CD4-positive, alpha-beta memory T cell (primary cell): ENCODE results near the gene ELAPOR1. TPM values are rescaled to one million over a fixed set of nuclear protein-coding genes. Genes with fewer than 3 reads are reported as not detected.
A peak's percentile ranks its signal among the peaks of the same experiment; 100 is the strongest.

ENCODE experiments used
- CTCF ChIA-PET: fragments of 350-600 bp; sonication (Branson Sonifier 250); formaldehyde crosslinking; loops from one replicate; lab custom pipeline; 2021; ENCODE audit warnings: inconsistent platforms; ENCODE audit not compliant: partially characterized antibody; lab: Charles Lee
- POLR2A ChIA-PET: fragments of 350-600 bp; sonication (Branson Sonifier 250); formaldehyde crosslinking; loops from one replicate; lab custom pipeline; 2021; ENCODE audit not compliant: partially characterized antibody; lab: Charles Lee
- DNase-seq, 5 donors: peaks; one replicate each; pipeline versions ENCODE4 v3.0.0 to v3.0.0-alpha.2; 2020 to 2022; ENCODE audit warnings: mixed read lengths in 1 of 5
- H3K27ac ChIP-seq: one replicate; pipeline ENCODE4 v1.7.0; 2013; ENCODE audit warnings: low read depth, low read length
- H3K27me3 ChIP-seq: 2 replicates; pipeline ENCODE4 v1.7.0; 2013; ENCODE audit warnings: mild to moderate bottlenecking, low read length, moderate library complexity; ENCODE audit not compliant: insufficient read depth
- H3K36me3 ChIP-seq: 2 replicates; pipeline ENCODE4 v1.7.0; 2013; ENCODE audit warnings: mild to moderate bottlenecking, low read length, moderate library complexity; ENCODE audit not compliant: insufficient read depth
- H3K4me1 ChIP-seq: 2 replicates; pipeline ENCODE4 v1.7.0; 2013; ENCODE audit warnings: mild to moderate bottlenecking, low read length, moderate library complexity; ENCODE audit not compliant: insufficient read depth
- H3K4me3 ChIP-seq, 2 donors: one replicate each; pipeline ENCODE4 v1.7.0; 2013; ENCODE audit warnings: low read length in 2 of 2, mild to moderate bottlenecking in 1 of 2
- H3K9me3 ChIP-seq, 2 donors: one replicate each; pipeline ENCODE4 v1.7.0; 2013; ENCODE audit warnings: low read length in 2 of 2, control low read depth in 1 of 2; ENCODE audit not compliant: control insufficient read depth in 1 of 2
- H3K27ac Mint-ChIP-seq, 7 donors: one replicate each; pipeline ENCODE4 v1.8.0; 2020 to 2021; ENCODE audit warnings: mixed read lengths in 7 of 7, mild to moderate bottlenecking in 6 of 7, inconsistent platforms in 3 of 7, moderate library complexity in 3 of 7
- H3K27me3 Mint-ChIP-seq, 2 donors: one replicate each; pipeline ENCODE4 v1.8.0; 2020 to 2021; ENCODE audit warnings: mixed read lengths in 2 of 2
- H3K36me3 Mint-ChIP-seq, 2 donors: one replicate each; pipeline ENCODE4 v1.8.0; 2020 to 2021; ENCODE audit warnings: mixed read lengths in 2 of 2, inconsistent platforms in 1 of 2, mild to moderate bottlenecking in 1 of 2
- H3K4me1 Mint-ChIP-seq, 4 donors: one replicate each; pipeline ENCODE4 v1.8.0; 2020 to 2021; ENCODE audit warnings: mixed read lengths in 4 of 4, mild to moderate bottlenecking in 1 of 4
- H3K4me3 Mint-ChIP-seq, 8 donors: one replicate each; pipeline ENCODE4 v1.8.0; 2020 to 2021; ENCODE audit warnings: mixed read lengths in 8 of 8, mild to moderate bottlenecking in 7 of 8, moderate library complexity in 6 of 8, inconsistent platforms in 3 of 8
- H3K9me3 Mint-ChIP-seq, 8 donors: one replicate each; pipeline ENCODE4 v1.8.0; 2020 to 2021; ENCODE audit warnings: mixed read lengths in 8 of 8, mild to moderate bottlenecking in 5 of 8, inconsistent platforms in 3 of 8, moderate library complexity in 1 of 8
- intact Hi-C: fragments of 100-400 bp; cut with micrococcal nuclease; formaldehyde crosslinking; loops from one replicate; pipeline ENCODE4 v1.15.1; 2023
- polyA plus RNA-seq, 2 donors: library from polyadenylated mRNA; unstranded; fragments of 300-500 nt; fragmentation: Illumina TruSeq; gene quantifications; one replicate each; pipeline ENCODE4 v1.2.3, GENCODE V29; 2021
- total RNA-seq, 2 experiments: library from RNA; stranded (reverse); gene quantifications; one replicate each; pipeline ENCODE4 v1.2.3, GENCODE V29; 2021

ELAPOR1 gene
- total RNA-seq (10 to 100 TPM; 13.7 to 15.4 TPM), polyA plus RNA-seq (10 to 100 TPM; 15.0 to 17.8 TPM)

- Mint-ChIP-seq H3K9me3 (peaks cover 0 to 11% (median 0%) of the 10 kb centered on the region in 8 donors), H3K4me3 (peak within 1 kb of the TSS; percentile 86 to 94 (median 90)), H3K36me3 (peaks cover 6 to 9% of the 10 kb centered on the region in 2 donors), H3K4me1 (peaks cover 26 to 35% (median 28%) of the 10 kb centered on the region in 4 donors), H3K27ac (peak within 1 kb of the TSS; percentile 94 to 99 (median 98)), H3K27me3 (peaks cover 0 to 2% of the 10 kb centered on the region in 2 donors)
- Histone ChIP-seq H3K27ac (peak within 1 kb of the TSS; percentile 61), H3K4me3 (peak within 1 kb of the TSS; percentile 59 to 64), H3K9me3 (no peaks in the 10 kb centered on the region), H3K27me3 (no peaks in the 10 kb centered on the region), H3K36me3 (no peaks in the 10 kb centered on the region), H3K4me1 (peaks cover 24% of the 10 kb centered on the region)
- intact Hi-C loops, result loop anchor here (1.0 to 10.0 kb wide), 7 partner anchors 39 to 549 kb away; partner anchors contain the start of genes ATXN7L2, CLCC1, EEIG2 and PSMA5
- ChIA-PET POLR2A (interaction anchor here (0.6 to 9.1 kb wide), 11 partner anchors 13 to 467 kb away, joined by 3 to 171 read pairs (median 8); partner anchors contain the start of genes CLCC1, PRPF38B, PSRC1 and SARS1), CTCF (interaction anchor here (0.8 to 9.4 kb wide), 17 partner anchors 13 to 325 kb away, joined by 3 to 150 read pairs (median 5); partner anchors contain the start of genes TAF13, TMEM167B and WDR47)
- DNase-seq, result peak; percentile 90 to 97 (median 95)
Measured at GRCh38 chr1:109113590-109114341, at the start of gene ELAPOR1. Gene ELAPOR1, plus strand, starts transcription at chr1:109114115. Its CDS starts 69 bp downstream, at chr1:109114184.

DNA sequence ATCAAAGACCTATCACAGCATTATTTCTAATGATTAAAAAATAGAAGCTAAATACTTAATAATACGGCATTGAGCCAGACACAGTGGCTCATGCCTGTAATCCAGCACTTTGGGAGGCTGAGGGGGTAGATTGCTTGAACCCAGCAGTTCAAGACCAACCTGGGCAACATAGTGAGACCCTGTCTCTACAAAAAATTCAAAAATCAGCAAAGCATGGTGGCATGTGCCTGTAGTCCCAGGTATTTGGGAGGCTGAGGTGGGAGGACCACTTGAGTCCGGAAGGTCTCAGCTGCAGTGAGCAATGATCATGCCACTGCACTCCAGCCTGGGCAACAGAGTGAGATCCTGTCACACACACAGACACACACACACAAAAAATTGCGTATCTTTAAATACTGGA lies 48.8 kb upstream of the ELAPOR1 start:
- Histone ChIP-seq H3K36me3 (peaks cover 8% of the 10 kb centered on the region), H3K4me1 (no peaks in the 10 kb centered on the region), H3K27ac (no peak overlapping the region), H3K27me3 (no peaks in the 10 kb centered on the region), H3K4me3 (no peak overlapping the region), H3K9me3 (no peaks in the 10 kb centered on the region)
- DNase-seq, result no peak
- intact Hi-C loops, result no loop called here
- Mint-ChIP-seq H3K36me3 (peaks cover 19 to 41% of the 10 kb centered on the region in 2 donors), H3K4me3 (no peak overlapping the region), H3K27ac (peak overlapping the region in 1 of 7 donors; percentile 60), H3K4me1 (peaks cover 0 to 3% (median 1%) of the 10 kb centered on the region in 4 donors), H3K9me3 (no peaks in the 10 kb centered on the region), H3K27me3 (no peaks in the 10 kb centered on the region)
- ChIA-PET POLR2A (interaction anchor here (1.6 kb wide), 1 partner anchor 25 kb away, joined by 3 read pairs; no protein-coding TSS in a partner anchor), CTCF (no interaction called here)

GRCh38 chr1:109067883-109068282 lies 46.0 kb upstream of the ELAPOR1 start:
- Mint-ChIP-seq H3K4me3 (no peak overlapping the region), H3K4me1 (peaks cover 0 to 7% (median 4%) of the 10 kb centered on the region in 4 donors), H3K9me3 (no peaks in the 10 kb centered on the region), H3K27ac (peak overlapping the region in 1 of 7 donors; percentile 72), H3K27me3 (no peaks in the 10 kb centered on the region), H3K36me3 (peaks cover 20 to 43% of the 10 kb centered on the region in 2 donors)
- no peaks in the 10 kb centered on the region for H3K9me3 ChIP-seq
- H3K36me3 ChIP-seq, result peaks cover 8% of the 10 kb centered on the region
- ChIA-PET POLR2A (no interaction called here), CTCF (interaction anchor here (0.7 kb wide), 1 partner anchor 45 kb away, joined by 5 read pairs; a partner anchor contains a TSS)
- no peak for DNase-seq
- H3K27me3 ChIP-seq, result no peaks in the 10 kb centered on the region
- intact Hi-C loops, result no loop called here
- H3K27ac ChIP-seq, result no peak overlapping the region
- H3K4me3 ChIP-seq, result no peak overlapping the region
- H3K4me1 ChIP-seq, result no peaks in the 10 kb centered on the region

- ChIA-PET POLR2A (no interaction called here), CTCF (interaction anchor here (1.0 kb wide), 1 partner anchor 31 kb away, joined by 4 read pairs; no protein-coding TSS in a partner anchor)
- H3K9me3 Mint-ChIP-seq, result no peaks in the 10 kb centered on the region
- H3K27ac ChIP-seq, result no peak overlapping the region
- H3K4me1 Mint-ChIP-seq, result peaks cover 0 to 10% (median 7%) of the 10 kb centered on the region in 4 donors
- intact Hi-C loops, result no loop called here
- no peak overlapping the region for H3K27ac Mint-ChIP-seq
- H3K4me1 ChIP-seq, result no peaks in the 10 kb centered on the region
- peaks cover 18 to 45% of the 10 kb centered on the region in 2 donors for H3K36me3 Mint-ChIP-seq
- H3K27me3 Mint-ChIP-seq, result no peaks in the 10 kb centered on the region
- H3K27me3 ChIP-seq, result no peaks in the 10 kb centered on the region
- H3K4me3 ChIP-seq, result no peak overlapping the region
- H3K4me3 Mint-ChIP-seq, result no peak overlapping the region
- DNase-seq, result no peak
- H3K9me3 ChIP-seq, result no peaks in the 10 kb centered on the region
- peaks cover 8% of the 10 kb centered on the region for H3K36me3 ChIP-seq
Measured at GRCh38 chr1:109069294-109069693, 44.6 kb upstream of the ELAPOR1 start.

DNA sequence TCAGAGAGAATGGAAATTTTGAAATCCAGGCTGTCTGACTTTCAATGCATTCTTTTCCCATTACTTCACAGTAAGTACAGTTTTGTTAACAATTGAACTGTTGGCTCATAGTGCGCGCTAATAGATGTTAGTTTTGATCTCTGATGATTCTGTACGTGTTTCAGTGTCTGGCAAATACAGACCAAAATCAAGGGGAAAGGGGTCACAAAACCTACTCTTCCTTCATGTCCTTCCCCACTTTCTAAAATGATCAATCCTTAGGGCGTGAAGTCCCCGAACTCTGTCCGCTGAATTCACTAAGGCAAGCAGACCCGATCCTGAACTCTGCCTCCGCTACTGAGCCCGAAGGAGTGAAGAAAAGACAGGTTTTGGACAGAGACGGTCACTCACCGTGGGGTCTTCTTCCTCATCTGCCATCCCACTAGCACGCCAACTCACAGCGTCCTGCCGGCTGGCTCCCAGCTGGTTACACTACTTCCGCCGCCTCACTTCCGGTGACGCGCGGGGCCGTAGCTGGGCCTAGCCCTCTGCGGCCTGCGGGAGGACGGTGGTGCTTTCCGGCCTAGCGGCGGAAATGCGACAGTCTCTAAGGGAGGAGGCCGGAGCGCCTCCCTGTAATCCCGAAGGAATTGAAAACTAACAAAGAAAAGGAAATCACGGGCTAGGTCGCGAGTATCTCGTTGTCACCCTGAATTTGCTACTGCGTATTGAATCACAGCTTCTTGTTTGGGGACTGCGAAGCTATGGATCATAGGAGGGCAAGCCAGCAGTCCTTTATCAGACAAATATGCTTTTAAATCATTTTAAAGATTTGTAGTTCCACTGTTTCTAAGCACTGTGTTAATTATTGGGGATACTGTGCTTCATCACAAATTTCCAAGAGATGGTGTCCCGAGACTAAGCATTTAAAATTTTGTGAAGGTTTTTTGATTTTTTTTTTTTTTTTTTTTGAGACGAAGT lies 38.1 kb upstream of the ELAPOR1 start, which contains the start of gene TAF13:
Gene TAF13 (minus strand): TSS at position 473 of the 960 bp plus-strand sequence. CDS start 56 bp downstream, at position 417.
- Histone ChIP-seq H3K27me3 (no peaks in the 10 kb centered on the region), H3K4me1 (peaks cover 17% of the 10 kb centered on the region), H3K9me3 (no peaks in the 10 kb centered on the region), H3K27ac (peak within 1 kb of the TSS; percentile 93), H3K4me3 (peak within 1 kb of the TSS; percentile 95 to 99), H3K36me3 (no peaks in the 10 kb centered on the region)
- H3K4me3 Mint-ChIP-seq, result peak within 1 kb of the TSS; percentile 95 to 100 (median 96)
- H3K36me3 Mint-ChIP-seq, result peaks cover 3 to 22% of the 10 kb centered on the region in 2 donors
- intact Hi-C loops, result loop anchor here (1.0 to 2.0 kb wide), 5 partner anchors 14 to 113 kb away; partner anchors contain the start of genes CLCC1, TMEM167B and WDR47
- peak within 1 kb of the TSS; percentile 99 to 100 (median 99) for H3K27ac Mint-ChIP-seq
- peaks cover 7 to 23% (median 17%) of the 10 kb centered on the region in 4 donors for H3K4me1 Mint-ChIP-seq
- peaks cover 0 to 2% (median 0%) of the 10 kb centered on the region in 8 donors for H3K9me3 Mint-ChIP-seq
- peak; percentile 82 to 88 (median 85) for DNase-seq
- POLR2A ChIA-PET, result interaction anchor here (0.7 to 3.9 kb wide), 18 partner anchors 10 to 1888 kb away, joined by 3 to 55 read pairs (median 5); partner anchors contain the start of genes CLCC1, ELAPOR1, HENMT1 and PRPF38B
- CTCF ChIA-PET, result interaction anchor here (0.7 to 2.8 kb wide), 9 partner anchors 9 to 362 kb away, joined by 3 to 21 read pairs (median 4); partner anchors contain the start of gene TMEM167B
- H3K27me3 Mint-ChIP-seq, result no peaks in the 10 kb centered on the region

GRCh38 chr1:109078317-109078716 lies 35.6 kb upstream of the ELAPOR1 start:
- no peak overlapping the region for H3K27ac ChIP-seq
- H3K27me3 Mint-ChIP-seq, result no peaks in the 10 kb centered on the region
- no peak for DNase-seq
- peak overlapping the region in 1 of 7 donors; percentile 99 for H3K27ac Mint-ChIP-seq
- H3K27me3 ChIP-seq, result no peaks in the 10 kb centered on the region
- CTCF ChIA-PET, result interaction anchor here (2.8 kb wide), 1 partner anchor 21 kb away, joined by 21 read pairs; no protein-coding TSS in a partner anchor
- peaks cover 0 to 13% of the 10 kb centered on the region in 2 donors for H3K36me3 Mint-ChIP-seq
- peaks cover 17% of the 10 kb centered on the region for H3K4me1 ChIP-seq
- H3K4me3 Mint-ChIP-seq, result peak overlapping the region in 1 of 8 donors; percentile 39
- no peak overlapping the region for H3K4me3 ChIP-seq
- POLR2A ChIA-PET, result interaction anchor here (3.9 kb wide), 1 partner anchor 13 kb away, joined by 46 read pairs; the partner anchor contains the start of gene TMEM167B
- H3K9me3 Mint-ChIP-seq, result peaks cover 0 to 2% (median 0%) of the 10 kb centered on the region in 8 donors
- intact Hi-C loops, result no loop called here
- peaks cover 6 to 22% (median 16%) of the 10 kb centered on the region in 4 donors for H3K4me1 Mint-ChIP-seq
- H3K9me3 ChIP-seq, result no peaks in the 10 kb centered on the region
- H3K36me3 ChIP-seq, result no peaks in the 10 kb centered on the region
